ENCODE data around the gene YY1AP1. TPM values are rescaled to one million over a fixed set of nuclear protein-coding genes. Genes with fewer than 3 reads are reported as not detected.

Gene YY1AP1
- total and polyA plus RNA-seq, 2 donors (not counting 3 experiments of a cell fraction or from before 2014, with no cell fraction given), result 42.3 to 46.4 TPM

DNA sequence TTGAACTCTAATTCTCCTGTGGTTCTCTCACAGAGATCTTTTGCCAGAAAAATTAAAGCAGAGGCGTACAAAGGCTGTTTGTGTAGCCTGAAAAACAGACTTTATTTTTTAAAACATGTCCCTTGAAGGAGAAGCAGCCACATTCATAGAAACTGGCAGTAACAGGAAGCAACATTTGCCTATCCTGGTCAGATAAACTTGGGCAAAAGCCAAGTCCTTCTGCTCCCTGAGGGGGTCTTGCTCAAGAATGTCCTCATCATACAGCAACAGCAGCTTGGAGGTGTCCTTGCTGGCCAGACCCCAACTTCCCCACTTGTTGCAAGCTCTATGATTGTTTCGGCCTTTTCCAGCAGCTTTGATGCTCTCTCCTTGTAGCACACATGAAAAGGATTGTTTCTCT, 42.3 kb downstream of the YY1AP1 start:
- peaks cover 7% of the 10 kb centered on the region for H3K4me1 ChIP-seq (ENCODE audit: control insufficient read depth, extremely low read depth, insufficient read depth, low read length)
- no peak overlapping the region for H3K4me2 ChIP-seq (ENCODE audit: insufficient read depth, low read length)
- H3K9me3 ChIP-seq (replicated peaks; ENCODE audit: control insufficient read depth, insufficient read depth, low read length), result peaks cover 4% of the 10 kb centered on the region
- DNase-seq (ENCODE audit: low read depth, low spot score) (no peak), FAIRE-seq (no peak)
- CTCF ChIA-PET, result interaction anchor here (1.4 kb wide), 1 partner anchor 395 kb away, joined by 7 read pairs; no protein-coding TSS in a partner anchor
- dilution Hi-C loops (cut with MboI; ENCODE audit: extremely low pct_ligation_motif_present, low sequenced_read_pairs) (no loop called here), intact Hi-C loops (cut with micrococcal nuclease) (loop anchor here (5.0 kb wide), 2 partner anchors 54 to 324 kb away; partner anchors contain the start of gene RUSC1)
- H3K27me3 ChIP-seq (ENCODE audit: control insufficient read depth in 2 of 2, insufficient read depth in 2 of 2, low read length in 2 of 2), result no peaks in the 10 kb centered on the region
- TF ChIP-seq POLR2A (IDR thresholded peaks at IDR 0.05; ENCODE audit: low read depth, low read length), result no peak
- TF ChIP-seq EZH2 (IDR thresholded peaks at IDR 0.05; ENCODE audit: borderline replicate concordance, low read depth, low read length, severe bottlenecking), result no peak
- no peak for TF ChIP-seq MYC (IDR thresholded peaks at IDR 0.05; ENCODE audit: low read depth, low read length)
- TF ChIP-seq, protein P1, sequence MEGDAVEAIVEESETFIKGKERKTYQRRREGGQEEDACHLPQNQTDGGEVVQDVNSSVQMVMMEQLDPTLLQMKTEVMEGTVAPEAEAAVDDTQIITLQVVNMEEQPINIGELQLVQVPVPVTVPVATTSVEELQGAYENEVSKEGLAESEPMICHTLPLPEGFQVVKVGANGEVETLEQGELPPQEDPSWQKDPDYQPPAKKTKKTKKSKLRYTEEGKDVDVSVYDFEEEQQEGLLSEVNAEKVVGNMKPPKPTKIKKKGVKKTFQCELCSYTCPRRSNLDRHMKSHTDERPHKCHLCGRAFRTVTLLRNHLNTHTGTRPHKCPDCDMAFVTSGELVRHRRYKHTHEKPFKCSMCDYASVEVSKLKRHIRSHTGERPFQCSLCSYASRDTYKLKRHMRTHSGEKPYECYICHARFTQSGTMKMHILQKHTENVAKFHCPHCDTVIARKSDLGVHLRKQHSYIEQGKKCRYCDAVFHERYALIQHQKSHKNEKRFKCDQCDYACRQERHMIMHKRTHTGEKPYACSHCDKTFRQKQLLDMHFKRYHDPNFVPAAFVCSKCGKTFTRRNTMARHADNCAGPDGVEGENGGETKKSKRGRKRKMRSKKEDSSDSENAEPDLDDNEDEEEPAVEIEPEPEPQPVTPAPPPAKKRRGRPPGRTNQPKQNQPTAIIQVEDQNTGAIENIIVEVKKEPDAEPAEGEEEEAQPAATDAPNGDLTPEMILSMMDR (IDR thresholded peaks at IDR 0.05; ENCODE audit: extremely low read depth in 1 of 2, insufficient read depth in 1 of 2, low read depth in 1 of 2, low read length in 2 of 2), result no peak
- no peak for TF ChIP-seq GATA2 (IDR thresholded peaks at IDR 0.05; ENCODE audit: insufficient read depth, insufficient read length, low read depth, low read length)
- no peak for TF ChIP-seq JUN (IDR thresholded peaks at IDR 0.05; ENCODE audit: borderline replicate concordance, insufficient read depth, insufficient read length, low read depth)
- TF ChIP-seq FOS (IDR thresholded peaks at IDR 0.05; ENCODE audit: borderline replicate concordance, insufficient read depth, low read length), result no peak
- no peak for TF ChIP-seq POLR2AphosphoS5 (IDR thresholded peaks at IDR 0.05; ENCODE audit: insufficient read depth, low read depth, low read length)
- TF ChIP-seq, protein P2, sequence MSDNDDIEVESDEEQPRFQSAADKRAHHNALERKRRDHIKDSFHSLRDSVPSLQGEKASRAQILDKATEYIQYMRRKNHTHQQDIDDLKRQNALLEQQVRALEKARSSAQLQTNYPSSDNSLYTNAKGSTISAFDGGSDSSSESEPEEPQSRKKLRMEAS (IDR thresholded peaks at IDR 0.05; ENCODE audit: insufficient read depth, insufficient read length), result no peak
- H3K9me1 ChIP-seq (replicated peaks; ENCODE audit: control insufficient read depth, extremely low read depth, insufficient read depth, low read length), result no peaks in the 10 kb centered on the region
- H3K27ac ChIP-seq (ENCODE audit: insufficient read depth, low read depth, low read length), result no peak overlapping the region
- no peaks in the 10 kb centered on the region for H3K36me3 ChIP-seq (ENCODE audit: control insufficient read depth in 2 of 2, extremely low read depth in 1 of 2, insufficient read depth in 2 of 2, low read length in 2 of 2)
- BruUV-seq (replicated peaks), result no TSS peak
- H3K9ac ChIP-seq (replicated peaks; ENCODE audit: extremely low read depth, insufficient read depth, low read length), result no peak overlapping the region
- H2AFZ ChIP-seq (ENCODE audit: low read depth, low read length), result no peak overlapping the region
- no peak overlapping the region for H3K4me3 ChIP-seq (replicated peaks in 1 of 3; ENCODE audit: insufficient read depth in 1 of 3, low read depth in 1 of 3, low read length in 3 of 3)
- H3K79me2 ChIP-seq (ENCODE audit: control insufficient read depth, insufficient read depth, low read length), result no peaks in the 10 kb centered on the region
- POLR2A ChIA-PET, result no interaction called here
- H4K20me1 ChIP-seq (replicated peaks; ENCODE audit: control insufficient read depth, extremely low read depth, insufficient read depth, low read length), result no peaks in the 10 kb centered on the region

Measured in endothelial cell of umbilical vein (primary cell).